ENCODE measurements around the gene GRM2.

GRCh38 chr3:51680196-51680595 lies 26.7 kb upstream of the GRM2 start:
- TF ChIP-seq POLR2AphosphoS5 (IDR thresholded peaks at IDR 0.05; ENCODE audit: low read depth, low read length), result no peak
- TF ChIP-seq TAF1 (IDR thresholded peaks at IDR 0.05; ENCODE audit: low read depth, low read length), result no peak
- no peak for TF ChIP-seq POLR2A (IDR thresholded peaks at IDR 0.05; ENCODE audit: low read depth, low read length)
- TF ChIP-seq SPI1 (IDR thresholded peaks at IDR 0.05; ENCODE audit: low read depth, low read length), result no peak
- no peak for TF ChIP-seq PAX5 (IDR thresholded peaks at IDR 0.05; ENCODE audit: insufficient read depth, low read length, severe bottlenecking)
